Lower leg skin (tissue), 3 donors: ENCODE results near the gene RPS3.

ENCODE experiments used
- POLR2A ChIP-seq, 2 donors: fragments of 450-650 bp; IDR thresholded peaks; one replicate each; pipeline ENCODE4 v1.6.1; 2016 to 2017; ENCODE audit warnings: antibody characterized with exemption in 2 of 2, mild to moderate bottlenecking in 1 of 2, moderate library complexity in 1 of 2
- TF ChIP-seq, protein P1 (sequence below), 3 donors: fragments of 450-650 bp; IDR thresholded peaks; one replicate each; pipeline ENCODE4 v1.5.1; 2016; ENCODE audit warnings: antibody characterized with exemption in 3 of 3, mild to moderate bottlenecking in 3 of 3, moderate library complexity in 2 of 3

DNA sequence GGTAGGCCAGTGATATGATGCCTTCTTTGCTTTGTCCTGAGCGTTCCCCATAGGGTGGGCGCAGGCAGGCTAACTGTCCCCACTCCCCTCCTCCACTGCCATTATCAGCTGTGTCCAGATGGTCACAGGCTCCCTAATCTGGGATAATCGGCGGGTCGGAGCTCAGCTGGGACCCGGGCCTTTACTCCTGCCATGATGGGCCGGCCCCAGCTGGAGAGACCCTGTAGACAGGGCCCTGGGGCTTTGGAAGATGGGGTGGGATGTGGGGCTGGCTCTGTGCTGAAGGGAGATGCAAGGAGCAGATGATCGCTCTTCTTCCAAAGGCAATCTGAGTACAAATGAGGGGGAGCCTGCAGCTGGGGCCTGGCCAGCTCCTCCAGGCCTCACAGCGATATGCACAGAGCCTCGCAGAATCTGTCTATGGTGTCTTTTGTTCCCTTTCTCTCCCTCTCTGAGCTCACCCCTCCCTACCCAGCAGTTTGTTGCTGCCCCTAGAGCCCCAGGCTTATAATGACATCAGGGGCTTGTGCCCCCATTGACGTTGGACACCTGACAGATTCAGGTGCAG, 21.8 kb downstream of the RPS3 start:
- TF ChIP-seq POLR2A (IDR thresholded peaks at IDR 0.05) = no peak
- TF ChIP-seq, protein P1, sequence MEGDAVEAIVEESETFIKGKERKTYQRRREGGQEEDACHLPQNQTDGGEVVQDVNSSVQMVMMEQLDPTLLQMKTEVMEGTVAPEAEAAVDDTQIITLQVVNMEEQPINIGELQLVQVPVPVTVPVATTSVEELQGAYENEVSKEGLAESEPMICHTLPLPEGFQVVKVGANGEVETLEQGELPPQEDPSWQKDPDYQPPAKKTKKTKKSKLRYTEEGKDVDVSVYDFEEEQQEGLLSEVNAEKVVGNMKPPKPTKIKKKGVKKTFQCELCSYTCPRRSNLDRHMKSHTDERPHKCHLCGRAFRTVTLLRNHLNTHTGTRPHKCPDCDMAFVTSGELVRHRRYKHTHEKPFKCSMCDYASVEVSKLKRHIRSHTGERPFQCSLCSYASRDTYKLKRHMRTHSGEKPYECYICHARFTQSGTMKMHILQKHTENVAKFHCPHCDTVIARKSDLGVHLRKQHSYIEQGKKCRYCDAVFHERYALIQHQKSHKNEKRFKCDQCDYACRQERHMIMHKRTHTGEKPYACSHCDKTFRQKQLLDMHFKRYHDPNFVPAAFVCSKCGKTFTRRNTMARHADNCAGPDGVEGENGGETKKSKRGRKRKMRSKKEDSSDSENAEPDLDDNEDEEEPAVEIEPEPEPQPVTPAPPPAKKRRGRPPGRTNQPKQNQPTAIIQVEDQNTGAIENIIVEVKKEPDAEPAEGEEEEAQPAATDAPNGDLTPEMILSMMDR (IDR thresholded peaks at IDR 0.05) = no peak
